Daoy (cell line): Measurements from ENCODE around the gene THAP7. TPM values are rescaled to one million over a fixed set of nuclear protein-coding genes. Genes with fewer than 3 reads are reported as not detected.
A peak's percentile ranks its signal among the peaks of the same experiment; 100 is the strongest.
"Not testable (repeated sequence)": the region's sequence is repeated elsewhere in the genome, so short reads cannot be mapped to it uniquely, and the experiment has no call there.

Source experiments
- DNase-seq: peaks from one replicate; pipeline ENCODE4 v3.0.0-alpha.2; 2015; ENCODE audit warnings: low read depth
- total RNA-seq: library from RNA; depleted of rRNA; stranded (reverse); fragments of >200 nt; shearing (Covaris generic); gene quantifications from 2 replicates; pipeline ENCODE4 v1.2.3, GENCODE V29; 2014; rRNA removed

The THAP7 gene, protein sequence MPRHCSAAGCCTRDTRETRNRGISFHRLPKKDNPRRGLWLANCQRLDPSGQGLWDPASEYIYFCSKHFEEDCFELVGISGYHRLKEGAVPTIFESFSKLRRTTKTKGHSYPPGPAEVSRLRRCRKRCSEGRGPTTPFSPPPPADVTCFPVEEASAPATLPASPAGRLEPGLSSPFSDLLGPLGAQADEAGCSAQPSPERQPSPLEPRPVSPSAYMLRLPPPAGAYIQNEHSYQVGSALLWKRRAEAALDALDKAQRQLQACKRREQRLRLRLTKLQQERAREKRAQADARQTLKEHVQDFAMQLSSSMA
- total RNA-seq, result 42.3 and 58.3 TPM in 2 replicates

DNA sequence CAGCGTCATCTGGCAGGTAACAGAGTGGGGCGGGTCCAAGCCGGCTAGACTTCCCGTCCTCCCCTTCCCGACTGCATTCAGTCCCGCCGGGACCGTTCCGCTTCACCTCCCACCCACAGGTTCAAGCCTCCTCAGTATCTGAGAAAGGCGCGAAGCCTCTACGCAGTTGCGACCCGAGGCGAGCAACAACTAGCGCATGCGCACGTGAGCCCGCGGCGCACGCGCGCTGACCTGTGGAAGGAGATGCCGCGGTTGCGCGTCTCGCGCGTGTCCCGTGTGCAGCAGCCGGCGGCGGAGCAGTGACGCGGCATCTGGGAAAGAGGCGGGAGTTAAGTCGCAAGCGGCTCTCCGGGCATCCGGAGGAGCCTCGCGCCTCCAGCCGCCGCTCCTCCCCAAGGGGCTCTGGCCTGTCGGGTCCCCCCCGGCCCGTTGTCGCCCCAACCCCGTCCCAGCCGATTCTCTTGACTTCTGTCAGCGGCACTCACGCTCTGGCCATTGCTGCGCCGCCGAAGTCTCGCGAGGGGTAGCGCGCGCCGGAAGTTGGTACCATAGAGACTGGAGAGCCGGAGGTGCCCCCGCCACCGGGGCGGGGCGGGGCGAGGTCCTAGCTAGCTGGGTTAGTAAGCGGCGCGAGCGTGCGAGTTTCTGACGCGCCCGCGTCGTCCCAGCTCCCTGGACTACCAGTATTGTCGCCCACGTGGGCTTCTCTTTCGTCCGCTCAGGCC is at the start of gene THAP7:
Gene THAP7, minus strand, starts transcription at position 518 of the 725 bp plus-strand sequence. Its CDS starts 207 bp downstream, at position 311.
- DNase-seq, result peak; percentile 97

DNA sequence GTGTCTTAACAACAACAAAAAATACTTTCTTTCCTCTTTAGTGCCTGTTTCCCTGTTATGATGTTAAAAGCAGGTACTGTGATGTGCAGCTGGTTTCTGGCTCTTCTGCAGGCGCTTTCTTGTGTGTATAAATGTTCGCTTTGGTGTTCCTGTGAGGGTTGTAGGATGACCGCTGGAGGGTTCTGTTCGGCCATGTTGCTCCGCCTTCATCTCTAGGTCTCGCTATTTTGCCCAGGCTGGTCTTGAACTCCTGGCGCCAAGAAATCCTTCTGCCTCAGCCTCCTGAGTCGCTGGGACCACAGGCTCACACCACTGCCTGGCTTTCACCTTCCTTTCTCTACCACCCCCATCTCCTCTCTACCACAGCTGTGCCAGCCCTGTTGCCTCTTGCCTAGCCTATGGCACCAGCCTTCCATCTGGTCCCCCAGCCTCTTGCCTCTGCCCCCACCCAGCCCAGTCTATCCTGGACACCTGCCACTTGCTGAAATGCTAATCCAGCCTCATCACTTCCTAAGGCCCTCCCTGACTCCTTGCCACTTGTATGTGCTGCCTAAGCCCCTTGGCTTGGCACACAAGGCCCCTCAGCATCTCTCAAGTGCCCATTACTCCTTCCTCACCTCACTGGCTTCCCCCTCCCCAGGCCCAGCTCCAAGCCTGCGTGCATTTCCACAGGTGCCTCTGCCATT is 49.4 kb upstream of the THAP7 start:
- no peak for DNase-seq

DNA sequence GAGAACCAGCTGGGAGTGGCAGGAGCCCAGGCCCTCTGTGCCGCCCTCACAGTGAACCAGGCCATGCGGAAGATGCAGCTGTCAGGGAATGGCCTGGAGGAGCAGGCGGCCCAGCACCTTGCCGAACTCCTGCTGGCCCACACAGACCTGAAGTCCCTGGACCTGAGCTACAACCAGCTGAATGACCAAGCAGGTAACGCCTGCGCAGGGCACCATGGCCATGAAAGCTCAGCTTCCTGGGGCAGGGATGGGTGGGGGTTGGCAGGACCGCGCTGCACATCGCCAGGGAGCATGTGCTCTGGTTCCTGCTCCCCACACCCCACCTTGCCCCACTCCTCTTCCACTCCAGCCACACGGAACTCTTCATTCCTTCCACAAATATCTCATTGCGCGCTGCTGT is 47.0 kb upstream of the THAP7 start:
- not testable (repeated sequence) for DNase-seq

DNA sequence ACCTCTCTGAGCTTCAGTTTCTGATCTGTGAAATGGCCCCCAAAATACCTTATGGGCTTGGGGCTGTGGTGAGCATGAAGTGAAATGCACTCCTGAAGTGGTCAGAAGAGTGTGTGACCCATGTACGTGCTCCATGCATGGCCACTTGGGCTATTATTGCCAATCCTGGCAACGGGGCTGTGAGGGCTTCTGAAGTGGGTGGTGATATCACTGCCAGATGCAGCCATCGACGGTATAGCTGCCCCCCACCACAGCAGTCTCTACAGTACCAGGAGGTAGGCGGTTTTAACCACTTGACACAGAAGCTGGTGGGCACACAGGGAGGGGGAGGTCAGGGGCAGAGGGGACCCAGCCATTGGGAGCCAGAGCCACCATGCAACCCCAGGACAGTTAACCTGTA is 46.5 kb upstream of the THAP7 start:
- not testable (repeated sequence) for DNase-seq

DNA sequence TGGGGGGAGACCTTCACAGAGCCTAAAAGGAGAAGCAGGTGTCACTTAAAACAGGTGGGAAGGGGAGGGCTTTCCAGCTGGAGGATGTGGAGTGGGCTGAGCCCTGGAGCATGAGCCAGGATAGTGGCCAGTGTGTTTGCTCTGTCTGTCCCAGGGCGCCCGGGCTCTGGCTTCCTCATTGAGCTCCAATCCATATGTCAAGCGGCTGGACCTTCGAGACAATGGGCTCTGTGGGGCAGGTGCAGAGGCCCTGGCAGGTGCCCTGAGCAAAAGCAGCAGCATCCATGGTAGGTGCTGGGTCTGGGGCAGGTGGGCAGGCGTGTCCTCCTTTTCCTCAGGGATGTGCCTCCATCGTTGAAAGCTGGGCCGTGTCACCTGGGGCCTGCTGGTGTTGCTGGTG is 45.8 kb upstream of the THAP7 start:
- DNase-seq, result no peak

DNA sequence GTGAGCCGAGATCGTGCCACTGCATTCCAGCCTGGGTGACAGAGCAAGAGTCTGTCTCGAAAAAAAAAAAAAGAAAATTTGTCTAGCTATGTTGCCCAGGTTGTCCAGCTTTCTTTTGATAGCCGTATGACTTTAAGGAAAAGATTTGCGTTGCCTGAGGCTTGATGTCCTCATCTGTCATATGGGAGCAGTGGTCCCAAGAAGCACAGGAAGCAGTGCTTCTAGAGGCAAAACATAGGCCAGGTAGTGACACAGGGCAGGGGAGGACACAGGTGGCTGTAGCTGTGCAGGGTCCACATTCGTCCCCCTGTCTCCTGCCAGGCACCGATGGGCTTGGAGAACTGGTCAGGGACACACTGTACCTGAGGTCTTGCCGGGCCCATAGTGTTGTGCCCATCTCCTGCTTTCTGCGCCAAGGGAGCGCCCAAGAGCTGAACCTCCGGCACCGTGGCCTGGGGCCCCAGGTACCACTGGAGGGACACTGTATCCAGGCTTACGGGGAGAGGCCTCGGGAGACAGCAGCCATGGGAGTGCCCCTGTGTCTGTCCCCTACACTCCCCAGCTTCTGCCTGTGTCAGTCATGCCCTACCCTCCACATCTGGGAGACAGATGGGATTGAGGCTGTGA is 45.2 kb upstream of the THAP7 start:
- no peak for DNase-seq

DNA sequence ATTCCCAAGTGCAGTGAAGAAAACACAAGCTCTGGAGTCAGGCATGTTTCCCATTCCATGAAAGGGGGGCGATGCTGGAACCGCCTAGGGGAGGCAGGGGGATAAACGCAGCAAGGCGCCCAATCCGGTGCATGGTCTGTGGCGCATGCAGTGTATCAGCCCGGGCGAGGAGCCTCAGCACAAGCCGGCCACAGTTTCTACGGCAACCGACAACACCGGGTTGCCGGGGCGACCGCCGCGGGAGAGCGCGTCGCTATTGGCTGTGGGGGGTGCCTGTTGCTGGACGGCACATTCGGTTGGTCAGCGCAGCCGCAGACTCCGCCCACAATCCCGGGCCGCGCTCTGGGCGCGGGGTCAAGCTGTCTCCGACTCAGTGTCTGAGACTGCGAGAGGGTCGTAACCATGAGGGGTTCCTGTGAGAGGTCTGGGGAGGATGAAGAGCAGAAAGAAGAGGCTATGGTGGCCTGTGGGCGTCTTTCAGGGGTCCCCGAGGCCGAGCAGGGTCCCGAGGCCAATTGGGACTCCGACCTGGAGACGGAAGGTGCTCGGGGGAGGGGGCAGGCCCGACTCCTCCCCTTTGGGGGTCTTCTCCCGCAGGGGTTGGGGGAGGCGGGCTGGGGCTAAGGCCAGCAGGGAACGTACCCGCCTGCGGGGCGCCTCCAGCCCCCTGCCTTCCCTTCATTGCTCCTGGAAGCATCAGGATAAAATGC is 43.8 kb upstream of the THAP7 start, which contains the start of gene LRRC74B:
Gene LRRC74B, plus strand, starts transcription at position 362 of the 710 bp plus-strand sequence. Its CDS starts 41 bp downstream, at position 403.
- DNase-seq, result peak; percentile 95

DNA sequence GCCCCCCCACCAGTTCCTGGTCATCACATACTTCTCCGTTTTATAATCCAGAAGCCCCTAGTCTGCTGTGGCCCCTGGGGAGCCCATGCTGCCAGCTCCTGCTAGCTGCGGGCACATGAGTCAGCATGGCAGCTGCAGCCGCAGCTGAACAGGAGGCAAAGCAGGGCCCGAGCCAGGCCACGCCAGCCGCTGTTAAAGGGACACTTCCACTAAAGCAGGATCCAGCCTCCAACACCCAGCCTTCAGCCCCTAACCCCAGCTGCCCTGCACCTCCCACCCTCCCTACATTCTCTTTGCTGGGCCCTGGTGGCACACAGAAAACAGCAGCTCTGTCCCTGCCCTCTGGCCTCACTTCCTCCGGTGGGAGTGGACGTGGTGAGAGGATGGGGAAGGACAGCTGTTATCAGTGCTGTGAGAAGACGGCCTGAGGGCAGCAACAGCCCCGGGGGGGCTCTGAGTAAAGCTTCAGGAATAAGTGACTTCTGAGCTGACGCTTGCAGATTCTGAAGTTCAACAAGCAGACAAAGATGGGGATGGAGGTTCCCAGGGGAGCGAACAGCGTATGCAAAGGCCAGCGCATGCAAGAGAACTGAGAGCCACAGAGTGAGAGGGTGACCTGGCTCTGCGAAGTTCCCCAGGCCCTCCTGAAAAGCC is 43.1 kb upstream of the THAP7 start:
- DNase-seq, result peak; percentile 70

DNA sequence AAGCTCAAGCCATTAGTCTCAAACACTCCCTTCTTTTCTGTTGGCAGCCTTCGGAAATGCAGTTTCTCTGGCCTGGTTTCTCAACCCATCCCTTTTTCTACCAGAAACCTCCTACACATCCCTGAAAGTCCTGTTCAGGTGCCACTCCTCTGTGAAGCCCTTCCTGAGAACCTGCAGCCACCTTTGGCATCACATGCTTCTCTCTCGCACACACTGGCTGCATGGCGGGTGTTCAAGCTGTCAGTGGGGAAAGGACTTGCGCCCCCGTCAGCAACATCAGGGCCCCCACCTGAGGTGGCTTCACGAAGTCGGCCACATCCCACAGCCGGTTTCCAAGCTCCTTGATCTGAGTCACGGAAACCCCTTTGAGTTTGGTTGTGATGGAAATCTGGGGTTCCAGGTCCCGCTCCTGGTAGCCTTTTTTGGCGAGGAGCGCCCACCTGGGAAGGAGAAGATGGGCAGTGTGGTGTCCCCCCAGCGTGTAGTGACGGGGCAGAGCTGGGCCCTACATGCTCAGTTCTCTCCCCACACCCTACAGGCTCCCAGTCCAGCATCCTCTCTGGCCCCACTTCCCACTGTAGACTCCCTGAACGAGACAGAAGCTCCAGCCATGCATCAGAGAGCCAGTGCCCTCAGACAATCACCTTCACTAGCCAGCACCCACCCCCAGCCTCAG is 42.1 kb upstream of the THAP7 start:
- DNase-seq, result no peak

DNA sequence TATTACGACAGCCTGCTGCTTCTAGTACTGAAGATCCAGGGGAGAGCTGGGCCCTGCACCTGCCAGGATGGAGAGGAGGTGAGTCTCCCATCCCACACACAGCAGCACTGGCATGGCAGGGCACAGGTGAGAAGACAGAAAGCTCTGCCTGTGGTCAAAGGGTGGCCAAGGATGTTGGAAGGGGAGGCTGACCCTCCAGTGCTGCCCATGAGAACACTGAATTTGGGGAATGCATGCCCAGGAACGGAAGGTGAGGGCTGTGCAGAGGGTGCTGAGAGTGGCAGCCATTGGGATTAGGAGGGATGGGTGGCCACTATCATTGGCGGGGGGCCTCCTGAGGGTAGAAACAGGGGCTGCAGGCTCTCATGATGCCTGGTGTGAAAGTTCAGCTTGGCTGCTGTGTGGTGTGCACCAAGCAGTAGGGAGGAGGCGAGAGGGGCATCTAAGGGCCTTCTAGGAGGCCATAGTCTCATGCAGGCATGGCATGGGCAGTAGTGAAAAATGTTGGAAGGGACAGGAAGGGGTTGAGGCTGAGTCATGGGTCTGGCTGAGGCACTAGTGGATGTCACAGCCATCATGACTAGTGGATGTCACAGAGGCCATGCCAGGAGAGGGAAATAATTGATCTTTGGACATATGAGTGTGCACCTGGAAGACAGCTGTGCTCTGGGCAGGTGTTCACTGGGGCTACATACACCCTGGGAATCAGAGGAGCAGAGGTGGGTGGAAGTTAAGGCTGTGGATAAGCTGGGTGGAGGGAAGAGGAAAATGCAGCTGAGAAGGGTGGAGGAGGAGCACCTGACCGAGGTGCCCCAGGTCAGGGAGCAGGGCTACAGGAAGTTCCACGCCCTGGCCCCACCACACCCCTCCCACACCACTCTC is 41.3 kb upstream of the THAP7 start:
- DNase-seq, result no peak

DNA sequence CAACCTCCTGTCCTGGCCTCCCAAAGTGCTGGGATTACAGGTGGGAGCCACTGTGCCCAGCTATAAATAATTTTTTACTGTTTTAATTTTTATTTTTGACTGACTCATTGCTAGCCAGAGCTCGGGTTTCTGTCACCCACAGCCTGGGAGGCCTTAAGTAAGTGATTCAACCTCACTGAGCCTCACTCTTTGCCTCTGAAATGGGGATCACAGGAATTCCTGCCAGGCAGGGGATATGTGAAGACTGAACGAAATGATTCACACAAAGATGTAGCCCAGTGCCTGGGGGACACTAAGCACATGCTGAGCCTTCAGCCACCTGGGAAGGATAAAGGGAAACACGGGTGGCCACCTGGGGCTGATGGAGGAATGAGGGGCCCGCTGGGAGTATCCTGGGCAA is 40.0 kb upstream of the THAP7 start:
- DNase-seq, result peak; percentile 67

DNA sequence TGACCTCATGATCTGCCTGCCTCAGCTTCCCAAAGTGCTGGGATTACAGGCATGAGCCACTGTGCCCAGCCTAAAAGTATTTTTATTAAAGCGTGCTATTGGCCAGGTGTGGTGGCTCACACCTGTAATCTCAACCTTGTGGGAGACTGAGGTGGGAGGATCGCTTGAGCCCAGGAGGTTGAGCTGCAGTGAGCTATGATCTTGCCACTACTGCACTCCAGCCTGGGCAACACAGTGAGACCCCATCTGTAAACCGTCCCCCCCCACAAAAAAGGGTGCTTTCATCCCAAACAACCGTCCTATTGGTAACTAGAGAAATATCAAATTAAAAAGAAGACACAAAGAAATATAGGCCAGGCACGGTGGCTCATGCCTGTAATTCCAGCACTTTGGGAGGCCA is 37.2 kb upstream of the THAP7 start:
- DNase-seq, result not testable (repeated sequence)

DNA sequence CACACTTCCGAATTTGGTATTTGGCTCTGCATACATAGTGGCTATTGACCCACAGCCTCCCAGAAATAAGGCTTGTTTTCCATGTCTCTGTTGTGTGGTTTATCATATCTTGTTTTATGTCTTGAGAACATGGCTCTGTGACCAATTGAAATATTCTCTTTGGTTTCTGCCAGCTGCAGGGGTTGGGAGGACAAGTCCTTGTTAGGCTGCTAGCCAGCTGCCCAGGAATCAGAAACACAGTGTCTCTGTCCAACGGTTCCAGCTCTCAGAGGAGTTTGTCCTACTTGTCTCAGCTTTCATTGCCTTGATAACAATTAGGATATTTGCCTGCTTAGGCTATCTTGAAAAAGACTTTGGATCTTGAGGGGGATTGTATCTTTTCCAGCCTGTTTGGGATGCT is 36.5 kb upstream of the THAP7 start:
- DNase-seq, result no peak

DNA sequence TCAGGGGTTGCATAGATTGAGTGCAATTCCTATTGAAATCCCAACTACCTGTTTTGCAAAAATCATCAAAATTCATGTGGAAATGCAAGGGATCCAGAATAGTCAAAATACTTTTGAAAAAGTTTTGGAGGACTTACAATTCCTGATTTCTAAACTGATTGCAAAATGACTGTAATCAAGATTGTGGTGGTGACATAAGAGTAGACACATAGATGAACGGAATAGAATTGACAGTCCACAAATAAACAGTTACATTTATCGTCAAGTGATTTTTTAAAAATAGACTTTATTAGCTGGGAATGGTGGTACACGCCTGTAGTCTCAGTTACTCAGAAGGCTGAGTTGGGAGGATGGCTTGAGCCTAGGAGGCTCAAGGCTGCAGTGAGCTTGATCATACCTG is 33.1 kb upstream of the THAP7 start:
- DNase-seq, result no peak

DNA sequence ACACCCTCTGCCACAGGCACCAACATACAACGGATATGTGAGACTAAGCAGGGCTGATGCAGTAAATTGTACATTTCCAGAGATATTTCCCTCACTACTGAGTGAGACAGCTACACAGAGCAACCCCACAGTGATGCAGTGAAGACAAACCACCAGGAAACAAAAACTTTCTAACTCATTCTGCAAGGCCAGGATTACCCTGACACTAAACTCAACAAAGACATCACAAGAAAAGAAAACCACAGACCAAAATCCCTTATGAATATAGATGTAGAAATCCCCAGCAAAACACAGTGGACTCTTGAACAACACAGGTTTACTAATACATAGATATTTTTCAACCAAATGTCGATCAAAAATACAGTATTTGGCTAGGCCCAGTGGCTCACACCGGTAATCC is 32.0 kb upstream of the THAP7 start:
- no peak for DNase-seq

DNA sequence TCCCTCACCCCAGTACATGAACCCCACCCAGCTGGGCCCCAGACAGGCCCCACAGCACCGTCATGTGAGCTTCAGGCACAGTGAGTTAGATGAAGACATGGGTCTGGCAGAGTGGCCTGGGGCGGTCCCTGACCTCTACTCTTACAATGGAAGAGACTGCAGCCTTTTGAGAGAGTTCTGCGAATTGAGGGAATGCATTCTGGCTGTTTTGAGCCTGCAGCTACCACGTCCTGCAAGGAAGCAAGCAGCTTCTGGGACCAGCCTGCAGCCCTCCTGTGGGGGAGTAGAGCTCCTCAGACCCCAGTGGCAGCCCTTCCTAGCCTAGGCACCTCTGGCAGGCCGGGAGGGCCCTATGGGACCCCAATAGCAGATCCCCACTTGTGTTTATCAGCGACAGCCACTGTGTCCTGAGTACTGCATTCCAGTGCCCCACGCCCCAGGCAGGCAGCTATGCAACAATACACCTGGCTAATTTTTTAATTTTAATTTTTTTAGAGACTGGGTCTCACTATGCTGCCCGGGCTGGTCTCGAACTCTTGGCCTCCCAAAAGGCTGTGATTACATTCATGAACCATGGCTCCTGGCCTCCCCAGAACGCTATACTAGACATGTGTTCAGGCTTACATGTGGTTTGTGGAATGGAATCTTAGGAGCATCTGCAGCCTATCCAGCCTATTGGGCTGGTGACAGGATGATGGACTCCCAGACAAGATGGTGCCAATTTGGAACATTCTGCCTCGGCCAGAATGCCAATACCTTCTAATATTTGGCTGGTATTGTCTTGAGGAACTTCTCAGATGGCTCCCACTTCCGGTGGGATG is 31.2 kb upstream of the THAP7 start:
- no peak for DNase-seq

DNA sequence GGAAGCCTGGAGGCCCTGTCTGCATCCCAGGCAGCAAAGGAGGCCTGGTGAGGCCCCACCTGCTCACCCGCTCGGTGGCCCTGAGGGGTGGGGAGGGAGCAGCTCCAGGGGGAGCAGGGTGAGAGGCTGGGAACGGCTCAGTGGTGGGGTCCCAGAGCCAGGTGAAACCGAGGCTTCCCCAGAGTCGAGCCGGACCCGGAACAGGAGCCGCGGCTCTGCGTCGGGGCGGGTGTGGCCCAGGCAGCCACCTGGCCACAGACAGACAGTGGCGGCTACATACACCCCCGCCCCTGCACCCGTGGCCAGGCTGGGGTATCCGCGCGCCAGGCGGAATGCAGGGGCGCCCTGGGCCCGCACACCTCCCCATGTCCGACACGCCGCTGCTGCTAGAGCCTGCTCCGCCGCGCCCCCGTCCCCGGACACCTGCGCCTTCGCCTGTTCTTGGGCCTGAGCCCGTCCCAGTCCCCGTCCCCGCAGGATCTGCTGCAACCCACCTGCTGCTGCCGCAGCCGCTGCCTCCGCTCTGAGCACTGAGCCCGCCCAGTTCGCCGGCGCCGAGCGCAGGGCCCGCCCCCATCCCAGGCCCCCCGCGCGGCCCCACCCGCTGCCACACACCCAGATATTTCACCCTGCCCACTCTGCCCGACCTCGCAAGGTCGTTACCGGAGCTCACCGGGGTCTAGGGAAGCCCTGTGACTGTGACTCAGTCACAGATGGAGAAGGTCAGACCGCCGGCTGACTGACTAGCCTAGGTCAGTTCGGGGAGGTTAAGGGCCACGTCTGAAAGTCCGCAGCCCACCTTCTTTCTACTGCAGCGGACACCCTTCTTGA is 30.3 kb upstream of the THAP7 start, which contains the start of gene SLC7A4:
Gene SLC7A4, minus strand, starts transcription at position 525 of the 831 bp plus-strand sequence. CDS start 749 bp downstream, outside the sequence.
- DNase-seq, result no peak
